Esophagus muscularis mucosa (tissue), 3 donors: ENCODE measurements around the gene ZFHX3.

Experiments
- CTCF ChIP-seq, 3 experiments: fragments of 200-600 bp in 2 of 3; fragments of 450-650 bp in 1 of 3; sonication (generic) in 2 of 3; IDR thresholded peaks; one replicate each; pipeline ENCODE4 v1.5.1; 2017 to 2019; ENCODE audit warnings: antibody characterized with exemption in 3 of 3, mild to moderate bottlenecking in 2 of 3, moderate library complexity in 1 of 3
- POLR2A ChIP-seq: fragments of 450-650 bp; IDR thresholded peaks from one replicate; pipeline ENCODE4 v1.6.1; 2017; ENCODE audit warnings: antibody characterized with exemption, moderate library complexity, mild to moderate bottlenecking, low read depth
- POLR2AphosphoS5 ChIP-seq, 2 donors: sonication (generic); formaldehyde crosslinking; IDR thresholded peaks; one replicate each; pipeline ENCODE4 v1.6.1; 2017; ENCODE audit warnings: antibody characterized with exemption in 2 of 2

- TF ChIP-seq CTCF (IDR thresholded peaks at IDR 0.05) (no peak), POLR2AphosphoS5 (IDR thresholded peaks at IDR 0.05) (no peak), POLR2A (no peak)
Observed at GRCh38 chr16:72751076-72751475, 296.9 kb downstream of the ZFHX3 start.
